PC-9 (cell line): ENCODE data around the gene GRIK3. TPM values are rescaled to one million over a fixed set of nuclear protein-coding genes. Genes with fewer than 3 reads are reported as not detected.

Experiments
- BruUV-seq: library from RNA; stranded (reverse); fragments of 400-500 nt; replicated peaks from 2 replicates; lab custom pipeline; 2021; lab: Mats Ljungman, UMichigan
- CTCF ChIA-PET: fragments of 300-600 bp; sonication (Branson Sonifier 250); formaldehyde crosslinking; loops from one replicate; lab custom pipeline; 2022; ENCODE audit warnings: antibody characterized with exemption; lab: Charles Lee
- POLR2A ChIA-PET: fragments of 300-600 bp; sonication (Branson Sonifier 250); formaldehyde crosslinking; loops from one replicate; lab custom pipeline; 2022; ENCODE audit warnings: antibody characterized with exemption; ENCODE audit not compliant: unreplicated experiment; lab: Charles Lee
- DNase-seq, 2 experiments: peaks; one replicate each; pipeline versions ENCODE4 v3.0.0 to v3.0.0-alpha.2; 2015 to 2022; ENCODE audit warnings: mixed read lengths in 1 of 2
- H2AFZ ChIP-seq: fragments of 200-600 bp; sonication (generic); 2 replicates; pipeline ENCODE4 v1.8.1; 2017; ENCODE audit warnings: antibody characterized with exemption
- H3F3A ChIP-seq: fragments of 200-600 bp; sonication (generic); 2 replicates; pipeline ENCODE4 v1.8.1; 2017; ENCODE audit warnings: antibody characterized with exemption, mild to moderate bottlenecking, low read depth; ENCODE audit not compliant: insufficient read depth
- H3K27ac ChIP-seq: fragments of 200-600 bp; sonication (generic); 2 replicates; pipeline ENCODE4 v1.6.1; 2016; ENCODE audit warnings: mixed run types
- H3K27me3 ChIP-seq: fragments of 200-600 bp; sonication (generic); 2 replicates; pipeline ENCODE4 v1.6.1; 2016; ENCODE audit warnings: low read depth, mixed run types; ENCODE audit not compliant: insufficient read depth
- H3K36me3 ChIP-seq: fragments of 200-600 bp; sonication (generic); 2 replicates; pipeline ENCODE4 v1.6.1; 2016; ENCODE audit warnings: low read depth, mixed run types
- H3K4me1 ChIP-seq: fragments of 200-600 bp; sonication (generic); replicated peaks from 2 replicates; pipeline ENCODE4 v1.6.1; 2016; ENCODE audit warnings: mixed run types; ENCODE audit not compliant: insufficient read depth
- H3K4me2 ChIP-seq: fragments of 200-600 bp; sonication (generic); 2 replicates; pipeline ENCODE4 v1.6.1; 2017; ENCODE audit warnings: mixed run types
- H3K4me3 ChIP-seq: fragments of 200-600 bp; sonication (generic); 2 replicates; pipeline ENCODE4 v1.6.1; 2016; ENCODE audit warnings: mixed run types
- H3K79me2 ChIP-seq: fragments of 200-600 bp; sonication (generic); 2 replicates; pipeline ENCODE4 v1.6.1; 2017; ENCODE audit warnings: low read depth, mixed run types
- H3K9me2 ChIP-seq: fragments of 200-600 bp; sonication (generic); 2 replicates; pipeline ENCODE4 v1.8.1; 2017; ENCODE audit warnings: mild to moderate bottlenecking; ENCODE audit not compliant: insufficient read depth
- H3K9me3 ChIP-seq: fragments of 200-600 bp; sonication (generic); 2 replicates; pipeline ENCODE4 v1.8.1; 2016; ENCODE audit warnings: low read depth; ENCODE audit not compliant: insufficient read depth
- H4K20me1 ChIP-seq: fragments of 200-600 bp; sonication (generic); 2 replicates; pipeline ENCODE4 v1.8.1; 2017; ENCODE audit not compliant: insufficient read depth
- EZH2 ChIP-seq: fragments of 200-600 bp; sonication (generic); IDR thresholded peaks from 2 replicates; pipeline ENCODE4 v1.8.0; 2017; ENCODE audit warnings: antibody characterized with exemption, low read depth
- intact Hi-C: fragments of 100-400 bp; cut with micrococcal nuclease; formaldehyde crosslinking; loops from one replicate; pipeline ENCODE4 v1.10.0; 2022; ENCODE audit not compliant: unreplicated experiment
- total RNA-seq: library from RNA; stranded (reverse); gene quantifications from 2 replicates; pipeline ENCODE4 v1.2.3, GENCODE V29; 2021
- TF ChIP-seq, protein P1 (sequence below): fragments of 200-600 bp; sonication (generic); conservative IDR thresholded peaks from 2 replicates; pipeline ENCODE4 v1.6.1; 2017; ENCODE audit warnings: mixed run types, antibody characterized with exemption, mild to moderate bottlenecking, moderate library complexity

The GRIK3 gene
- total RNA-seq, 1 experiment from 2014 or later, result not detected

DNA sequence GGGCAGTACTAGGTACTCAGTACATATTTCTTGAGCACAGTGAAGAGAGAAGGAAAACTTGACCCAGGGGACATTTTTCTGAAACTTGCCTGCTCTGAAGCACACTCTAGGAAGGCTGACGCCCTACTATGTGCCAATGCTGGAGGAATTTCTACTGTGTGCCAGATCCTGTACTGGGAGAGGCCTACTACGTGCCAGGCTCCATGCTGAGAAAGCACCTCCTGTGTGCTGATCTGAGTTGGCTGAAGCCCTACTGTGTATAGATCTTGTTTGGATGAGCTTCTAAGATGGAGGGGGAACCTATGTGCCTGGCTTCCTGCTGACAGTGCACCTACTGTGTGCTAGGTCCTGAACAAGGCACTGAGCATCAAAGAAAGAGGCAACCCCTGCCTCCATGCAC, 86.2 kb downstream of the GRIK3 start:
- Histone ChIP-seq H3K27me3 (peaks cover 40% of the 10 kb centered on the region; the same call in 1 of the 2 replicates), H3K9me3 (no peaks in the 10 kb centered on the region), H3K4me3 (no peak overlapping the region), H3K9me2 (no peaks in the 10 kb centered on the region), H3K4me2 (no peak overlapping the region), H3K27ac (no peak overlapping the region), H3K79me2 (no peaks in the 10 kb centered on the region), H3K4me1 (no peaks in the 10 kb centered on the region), H3K36me3 (no peaks in the 10 kb centered on the region), H2AFZ (no peak overlapping the region), H3F3A (no peaks in the 10 kb centered on the region), H4K20me1 (no peaks in the 10 kb centered on the region)
- intact Hi-C loops, result no loop called here
- BruUV-seq, result no TSS peak
- no peak for DNase-seq
- ChIA-PET POLR2A (no interaction called here), CTCF (no interaction called here)
- no peak for TF ChIP-seq EZH2

DNA sequence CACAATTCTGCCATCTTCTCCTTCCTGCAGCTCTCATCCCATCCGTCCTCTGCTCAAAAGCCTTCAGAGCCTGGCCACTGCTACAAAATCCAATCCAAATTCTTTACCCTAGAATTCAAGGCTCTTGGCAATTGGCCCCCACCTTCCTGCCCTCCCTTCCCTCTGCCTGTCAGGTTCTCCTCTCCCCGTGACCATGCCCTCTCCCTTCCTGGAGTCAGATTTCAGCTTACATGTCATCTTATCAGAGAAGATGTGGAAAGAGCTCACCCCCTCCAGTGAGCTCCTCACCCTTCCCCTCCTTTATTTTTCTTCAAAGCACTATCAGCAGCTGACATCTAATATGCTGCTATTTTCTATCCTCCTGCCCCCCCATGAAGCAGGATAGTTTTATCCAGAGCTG, 86.9 kb downstream of the GRIK3 start:
- H3K9me2 ChIP-seq, result no peaks in the 10 kb centered on the region
- CTCF ChIA-PET, result no interaction called here
- H3K9me3 ChIP-seq, result no peaks in the 10 kb centered on the region
- no peak overlapping the region for H2AFZ ChIP-seq
- H4K20me1 ChIP-seq, result no peaks in the 10 kb centered on the region
- BruUV-seq, result no TSS peak
- H3K36me3 ChIP-seq, result no peaks in the 10 kb centered on the region
- no peaks in the 10 kb centered on the region for H3F3A ChIP-seq
- H3K27ac ChIP-seq, result no peak overlapping the region
- POLR2A ChIA-PET, result no interaction called here
- no peak overlapping the region for H3K4me2 ChIP-seq
- no peaks in the 10 kb centered on the region for H3K79me2 ChIP-seq
- no peak for TF ChIP-seq EZH2
- TF ChIP-seq, protein P1, sequence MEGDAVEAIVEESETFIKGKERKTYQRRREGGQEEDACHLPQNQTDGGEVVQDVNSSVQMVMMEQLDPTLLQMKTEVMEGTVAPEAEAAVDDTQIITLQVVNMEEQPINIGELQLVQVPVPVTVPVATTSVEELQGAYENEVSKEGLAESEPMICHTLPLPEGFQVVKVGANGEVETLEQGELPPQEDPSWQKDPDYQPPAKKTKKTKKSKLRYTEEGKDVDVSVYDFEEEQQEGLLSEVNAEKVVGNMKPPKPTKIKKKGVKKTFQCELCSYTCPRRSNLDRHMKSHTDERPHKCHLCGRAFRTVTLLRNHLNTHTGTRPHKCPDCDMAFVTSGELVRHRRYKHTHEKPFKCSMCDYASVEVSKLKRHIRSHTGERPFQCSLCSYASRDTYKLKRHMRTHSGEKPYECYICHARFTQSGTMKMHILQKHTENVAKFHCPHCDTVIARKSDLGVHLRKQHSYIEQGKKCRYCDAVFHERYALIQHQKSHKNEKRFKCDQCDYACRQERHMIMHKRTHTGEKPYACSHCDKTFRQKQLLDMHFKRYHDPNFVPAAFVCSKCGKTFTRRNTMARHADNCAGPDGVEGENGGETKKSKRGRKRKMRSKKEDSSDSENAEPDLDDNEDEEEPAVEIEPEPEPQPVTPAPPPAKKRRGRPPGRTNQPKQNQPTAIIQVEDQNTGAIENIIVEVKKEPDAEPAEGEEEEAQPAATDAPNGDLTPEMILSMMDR, result no peak
- no peaks in the 10 kb centered on the region for H3K4me1 ChIP-seq
- intact Hi-C loops, result no loop called here
- DNase-seq, result no peak
- H3K27me3 ChIP-seq, result peaks cover 35% of the 10 kb centered on the region; the same call in 1 of the 2 replicates
- no peak overlapping the region for H3K4me3 ChIP-seq

DNA sequence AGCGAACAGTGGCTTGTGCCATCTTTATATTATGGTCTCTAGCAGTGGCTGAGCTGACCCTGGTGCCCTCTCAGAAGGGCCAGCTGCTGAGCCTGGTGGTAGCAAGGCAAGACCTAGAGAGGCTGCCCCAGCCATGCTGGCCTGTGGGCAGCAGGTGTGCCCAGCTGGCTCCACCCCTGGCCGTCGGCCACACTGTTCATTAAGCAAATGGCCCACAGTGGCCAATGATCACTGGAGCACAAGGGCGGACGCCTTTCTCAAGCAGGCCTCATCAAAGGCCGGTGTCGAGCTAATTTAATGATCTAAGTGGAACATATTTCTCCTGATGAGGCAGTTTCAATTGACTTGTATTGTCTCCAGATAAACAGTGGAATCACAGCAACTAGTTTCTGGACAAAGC, 89.4 kb downstream of the GRIK3 start:
- H3K36me3 ChIP-seq, result no peaks in the 10 kb centered on the region
- no peaks in the 10 kb centered on the region for H3K9me3 ChIP-seq
- H3K4me3 ChIP-seq, result no peak overlapping the region
- no peaks in the 10 kb centered on the region for H3K4me1 ChIP-seq
- ChIA-PET CTCF (no interaction called here), POLR2A (no interaction called here)
- no peaks in the 10 kb centered on the region for H4K20me1 ChIP-seq
- H3K79me2 ChIP-seq, result no peaks in the 10 kb centered on the region
- peaks cover 39% of the 10 kb centered on the region for H3K27me3 ChIP-seq
- H3F3A ChIP-seq, result no peaks in the 10 kb centered on the region
- no peaks in the 10 kb centered on the region for H3K9me2 ChIP-seq
- no peak for DNase-seq
- H3K27ac ChIP-seq, result no peak overlapping the region
- intact Hi-C loops, result no loop called here
- no peak overlapping the region for H3K4me2 ChIP-seq
- H2AFZ ChIP-seq, result no peak overlapping the region
- TF ChIP-seq EZH2, result no peak
- TF ChIP-seq, protein P1, result no peak
- BruUV-seq, result no TSS peak

DNA sequence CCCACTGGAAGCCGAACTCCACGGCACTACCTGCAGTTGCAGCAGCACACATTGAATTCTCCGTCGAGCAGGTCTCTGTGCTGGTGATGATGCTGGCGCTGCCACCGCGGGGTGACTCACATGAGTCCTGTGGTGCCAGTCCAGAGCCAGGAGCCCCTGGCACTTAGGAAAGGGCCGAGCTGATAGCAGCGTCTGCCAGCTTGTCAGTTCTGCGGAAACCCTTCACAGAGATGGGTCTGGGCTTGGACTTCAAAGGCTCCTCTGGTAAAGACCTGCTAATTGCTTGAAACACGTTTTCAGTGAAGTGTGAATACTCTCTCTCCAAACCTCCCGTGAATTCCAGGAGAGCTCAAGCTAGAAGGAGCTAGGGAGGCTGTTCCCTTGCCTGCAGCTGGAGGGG, 92.2 kb downstream of the GRIK3 start:
- no peak overlapping the region for H2AFZ ChIP-seq
- no peaks in the 10 kb centered on the region for H3F3A ChIP-seq
- POLR2A ChIA-PET, result no interaction called here
- H3K9me3 ChIP-seq, result no peaks in the 10 kb centered on the region
- H3K4me3 ChIP-seq, result no peak overlapping the region
- H3K27ac ChIP-seq, result no peak overlapping the region
- CTCF ChIA-PET, result no interaction called here
- TF ChIP-seq, protein P1, result no peak
- TF ChIP-seq EZH2, result no peak
- no peak for DNase-seq
- no peaks in the 10 kb centered on the region for H4K20me1 ChIP-seq
- no peaks in the 10 kb centered on the region for H3K79me2 ChIP-seq
- H3K27me3 ChIP-seq, result peaks cover 62% of the 10 kb centered on the region
- H3K4me1 ChIP-seq, result no peaks in the 10 kb centered on the region
- no peak overlapping the region for H3K4me2 ChIP-seq
- intact Hi-C loops, result no loop called here
- no peaks in the 10 kb centered on the region for H3K36me3 ChIP-seq
- H3K9me2 ChIP-seq, result no peaks in the 10 kb centered on the region
- no TSS peak for BruUV-seq
